T-helper 1 cell (primary cell): ENCODE data around the gene NAXD.
"Not testable (repeated sequence)": the region's sequence is repeated elsewhere in the genome, so short reads cannot be mapped to it uniquely, and the experiment has no call there.

Experiments
- DNase-seq, 5 donors: peaks; one replicate each; pipeline ENCODE4 v3.0.0-alpha.2; 2012 to 2020

The NAXD gene

DNA sequence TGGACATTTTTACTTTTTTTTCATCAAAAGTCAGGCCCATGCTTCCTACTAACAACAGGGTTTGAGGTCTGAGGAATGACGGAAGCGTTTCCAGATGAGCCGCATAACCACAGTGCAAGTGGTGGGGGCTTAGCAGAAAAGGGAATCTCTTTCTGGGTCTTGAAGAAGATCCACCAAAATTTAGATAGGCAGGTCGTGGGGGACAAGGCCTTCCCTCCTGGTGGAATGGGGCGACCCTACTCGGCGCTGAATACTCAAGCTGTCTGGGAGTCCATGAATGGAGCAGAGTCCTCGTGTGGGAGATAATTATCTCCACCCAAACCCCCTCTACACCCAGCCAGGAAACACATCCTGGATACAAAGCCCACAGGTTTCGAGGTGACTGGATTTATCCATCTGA is 53.7 kb downstream of the NAXD start:
- no peak for DNase-seq

DNA sequence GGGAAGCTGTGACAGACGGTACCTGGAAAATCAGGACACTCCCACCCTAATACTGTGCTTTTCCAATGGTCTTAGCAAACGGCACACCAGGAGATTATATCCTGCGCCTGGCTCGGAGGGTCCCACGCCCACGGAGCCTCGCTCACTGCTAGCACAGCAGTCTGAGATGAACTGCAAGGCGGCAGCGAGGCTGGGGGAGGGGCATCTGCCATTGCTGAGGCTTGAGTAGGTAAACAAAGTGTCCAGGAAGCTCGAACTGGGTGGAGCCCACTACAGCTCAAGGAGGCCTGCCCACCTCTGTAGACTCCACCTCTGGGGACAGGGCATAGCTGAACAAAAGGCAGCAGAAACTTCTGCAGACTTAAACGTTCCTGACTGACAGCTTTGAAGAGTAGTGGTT is 54.5 kb downstream of the NAXD start:
- DNase-seq: not testable (repeated sequence)

DNA sequence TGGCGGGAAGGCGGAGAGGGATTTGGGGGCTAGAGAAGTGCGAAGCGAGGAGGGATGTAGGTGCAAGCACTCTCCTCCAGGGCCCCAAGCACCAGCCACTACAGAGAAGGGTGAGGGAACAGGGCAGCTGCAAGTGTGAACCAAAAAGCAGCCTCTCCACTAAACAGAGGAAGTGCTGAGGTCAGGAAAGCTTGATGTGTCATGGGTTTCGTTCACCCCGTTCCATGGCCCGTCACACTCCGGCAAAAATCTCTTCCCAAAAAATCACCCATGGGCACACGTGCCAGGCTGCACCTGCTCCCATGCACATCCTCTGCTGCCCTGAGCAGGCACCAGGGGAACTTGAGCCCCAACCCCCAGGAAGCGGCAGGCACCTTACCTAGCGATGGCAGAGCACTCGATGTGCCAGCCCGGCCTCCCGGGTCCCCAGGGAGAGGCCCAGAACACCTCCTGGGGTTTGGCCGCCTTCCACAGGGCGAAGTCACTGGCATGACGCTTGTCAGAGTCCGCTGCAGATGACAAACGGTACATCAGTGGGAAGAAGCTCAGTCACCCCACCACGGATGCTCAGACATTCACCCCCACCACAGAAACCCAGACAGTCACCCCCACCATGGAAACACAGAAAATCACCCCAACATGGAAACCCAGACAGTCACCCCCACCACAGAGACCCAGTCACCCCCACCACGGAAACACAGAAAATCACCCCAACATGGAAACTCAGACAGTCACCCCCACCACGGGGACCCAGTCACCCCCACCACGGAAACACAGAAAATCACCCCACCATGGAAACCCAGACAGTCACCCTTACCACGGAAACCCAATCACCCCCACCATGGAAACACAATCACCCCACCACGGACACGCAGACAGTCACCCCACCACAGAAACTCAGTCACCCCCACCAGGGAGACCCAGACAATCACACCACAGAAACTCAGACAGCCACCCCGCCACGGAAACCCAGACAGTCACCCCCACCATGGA is 61.5 kb downstream of the NAXD start:
- DNase-seq: peak in 1 of 5 donors; percentile 40

DNA sequence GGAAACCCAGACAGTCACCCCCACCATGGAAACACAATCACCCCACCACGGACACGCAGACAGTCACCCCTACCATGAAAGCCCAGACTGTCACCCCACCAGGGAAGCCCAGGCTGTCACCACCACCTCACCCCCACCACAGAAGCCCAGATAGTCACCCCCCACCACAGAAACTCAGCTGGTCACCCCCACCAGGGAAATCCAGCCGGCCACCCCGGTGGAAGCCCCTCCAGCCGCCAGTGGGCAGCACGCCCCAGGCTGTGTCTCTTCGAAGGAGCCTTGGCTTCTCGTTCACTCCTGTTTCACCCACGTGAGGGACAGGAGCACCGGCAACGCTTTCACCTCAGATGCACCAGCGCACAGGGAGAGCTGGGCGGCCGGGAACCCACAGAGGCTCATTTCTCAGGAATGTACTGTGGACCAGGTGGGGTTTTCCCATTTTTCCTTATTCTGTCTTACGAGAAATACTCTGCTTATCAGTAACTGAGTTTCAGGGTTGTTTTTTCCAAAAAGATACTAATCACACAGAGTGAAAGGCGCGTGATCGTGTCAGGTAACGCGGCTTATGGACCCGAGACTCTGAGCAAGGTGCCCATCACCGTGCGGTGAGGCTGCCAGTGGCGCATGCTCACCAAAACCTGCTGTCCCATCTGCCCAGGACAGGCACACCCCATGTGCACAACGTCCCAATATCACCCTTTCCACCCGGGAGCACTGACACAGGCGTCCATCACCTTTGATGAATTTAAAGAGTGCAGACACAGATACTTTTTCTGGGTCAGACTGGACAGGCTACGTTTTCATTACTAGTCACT is 62.6 kb downstream of the NAXD start:
- DNase-seq: peak in 1 of 5 donors; percentile 19

DNA sequence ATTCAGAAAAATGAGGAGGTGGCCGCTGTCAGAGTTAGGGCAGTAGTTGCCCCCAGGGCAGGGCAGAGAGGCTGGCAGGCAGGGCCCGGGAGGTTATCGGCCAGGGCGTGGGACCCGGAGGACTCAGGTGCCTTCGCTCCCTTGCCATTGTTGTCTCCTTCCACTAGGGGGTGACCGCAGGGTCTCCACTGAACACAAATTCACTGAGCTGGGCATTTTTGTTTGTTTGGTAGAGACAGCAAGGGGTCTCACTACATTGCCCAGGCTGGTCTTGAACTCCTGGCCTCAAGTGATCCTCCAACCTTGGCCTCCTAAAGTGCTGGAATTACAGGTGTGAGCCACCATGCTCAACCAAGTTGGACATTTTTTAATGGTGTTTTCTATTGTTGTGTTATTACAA is 65.5 kb downstream of the NAXD start:
- DNase-seq: peak in 1 of 5 donors; percentile 11

DNA sequence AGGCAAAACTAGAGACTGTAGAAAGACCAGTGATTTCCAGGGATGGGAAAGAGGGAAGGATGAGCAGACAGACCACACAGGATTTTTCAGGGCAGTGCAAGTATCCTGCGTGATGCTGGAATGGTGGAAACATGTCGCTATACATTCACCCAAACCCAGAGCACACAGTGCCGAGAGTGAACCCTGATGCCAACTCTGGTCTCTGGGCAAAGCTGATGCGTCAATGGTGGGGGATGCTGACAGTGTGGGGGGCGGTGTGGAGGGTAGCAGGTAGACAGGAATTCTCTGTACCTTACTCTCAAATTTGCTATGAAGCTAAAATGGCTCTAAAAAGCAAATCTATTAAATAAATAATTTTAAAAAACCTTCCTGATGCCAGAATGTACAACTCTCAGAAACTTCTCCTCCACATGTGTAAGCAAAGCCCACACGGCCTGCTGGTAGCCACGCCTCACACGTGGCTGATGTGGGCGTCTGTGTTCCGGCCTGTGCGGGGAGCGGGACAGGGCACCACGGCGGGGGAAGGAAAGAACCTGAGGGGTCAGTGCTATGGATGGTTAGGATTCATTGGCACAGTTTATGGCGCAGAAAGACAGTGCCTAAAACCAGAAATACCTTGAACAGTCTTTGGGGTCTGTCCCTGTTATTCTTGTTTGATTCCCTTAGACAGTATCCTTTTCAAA is 66.7 kb downstream of the NAXD start:
- no peak for DNase-seq

DNA sequence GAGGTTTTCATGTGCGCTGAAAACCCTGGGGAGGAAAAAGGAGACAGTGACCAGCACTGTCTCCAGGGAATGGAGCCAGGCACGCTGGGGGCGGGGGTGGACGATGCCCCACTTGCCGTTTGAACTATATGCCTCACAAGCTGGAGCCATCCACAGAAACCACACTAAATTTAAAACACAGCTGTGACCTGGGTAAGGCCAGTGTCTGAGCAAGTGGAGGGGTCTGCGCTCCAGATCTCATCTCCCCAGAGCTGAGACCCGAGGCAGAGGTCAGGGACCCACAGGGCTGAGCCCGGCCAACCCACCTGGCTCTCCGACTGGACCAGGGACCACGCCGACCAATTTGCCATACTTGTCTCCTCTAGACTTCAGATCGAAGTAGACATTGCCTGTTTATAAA is 67.4 kb downstream of the NAXD start:
- DNase-seq: no peak

DNA sequence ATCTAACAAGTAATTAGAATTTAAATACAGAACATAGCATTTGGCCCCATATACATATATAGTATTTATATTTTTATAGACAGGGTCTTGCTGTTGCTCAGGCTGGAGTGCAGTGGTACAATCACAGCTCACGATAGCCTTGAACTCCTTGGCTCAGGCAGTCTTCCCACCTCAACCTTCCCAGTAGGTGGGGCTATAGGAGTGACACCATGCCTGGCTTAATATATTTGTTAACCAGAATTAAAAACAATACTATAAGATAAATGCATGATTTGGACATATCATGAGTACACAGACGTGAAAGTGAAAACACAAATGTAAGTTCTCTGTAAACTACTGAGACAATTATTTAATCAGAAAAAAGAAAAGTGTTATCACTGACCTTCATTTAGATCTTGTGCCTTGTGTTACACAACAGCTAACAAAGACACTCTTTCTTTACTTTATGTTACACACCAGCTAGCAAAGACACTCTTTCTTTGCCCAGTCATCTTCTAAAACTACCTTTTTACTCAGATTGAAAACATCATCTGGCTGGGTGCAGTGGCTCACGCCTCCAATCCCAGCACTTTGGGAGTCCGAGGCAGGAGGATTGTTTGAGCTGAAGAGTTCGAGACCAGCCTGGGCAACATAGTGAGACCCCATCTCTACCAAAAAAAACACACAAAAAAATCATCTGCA is 68.0 kb downstream of the NAXD start:
- peak in 1 of 5 donors; percentile 28 for DNase-seq

DNA sequence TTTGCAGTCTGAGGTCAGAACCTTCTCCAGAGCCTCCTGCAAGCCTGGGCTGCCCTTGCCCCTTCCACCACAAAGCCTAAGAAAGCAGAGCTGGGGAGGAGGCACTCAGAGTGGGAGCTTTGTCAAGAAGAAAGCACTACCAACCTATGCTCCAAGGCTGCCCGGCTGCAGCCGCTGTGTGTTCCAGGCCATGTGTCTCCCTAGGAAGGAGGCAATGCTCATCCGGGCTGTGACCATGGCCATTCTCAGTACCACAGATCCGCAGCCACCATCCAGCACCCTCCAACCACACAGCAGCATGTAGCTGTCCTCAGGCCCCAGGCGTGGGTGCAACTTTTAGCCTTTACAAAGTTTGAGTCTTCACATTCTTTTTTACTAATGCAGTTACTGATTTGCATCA is 68.6 kb downstream of the NAXD start:
- no peak for DNase-seq

DNA sequence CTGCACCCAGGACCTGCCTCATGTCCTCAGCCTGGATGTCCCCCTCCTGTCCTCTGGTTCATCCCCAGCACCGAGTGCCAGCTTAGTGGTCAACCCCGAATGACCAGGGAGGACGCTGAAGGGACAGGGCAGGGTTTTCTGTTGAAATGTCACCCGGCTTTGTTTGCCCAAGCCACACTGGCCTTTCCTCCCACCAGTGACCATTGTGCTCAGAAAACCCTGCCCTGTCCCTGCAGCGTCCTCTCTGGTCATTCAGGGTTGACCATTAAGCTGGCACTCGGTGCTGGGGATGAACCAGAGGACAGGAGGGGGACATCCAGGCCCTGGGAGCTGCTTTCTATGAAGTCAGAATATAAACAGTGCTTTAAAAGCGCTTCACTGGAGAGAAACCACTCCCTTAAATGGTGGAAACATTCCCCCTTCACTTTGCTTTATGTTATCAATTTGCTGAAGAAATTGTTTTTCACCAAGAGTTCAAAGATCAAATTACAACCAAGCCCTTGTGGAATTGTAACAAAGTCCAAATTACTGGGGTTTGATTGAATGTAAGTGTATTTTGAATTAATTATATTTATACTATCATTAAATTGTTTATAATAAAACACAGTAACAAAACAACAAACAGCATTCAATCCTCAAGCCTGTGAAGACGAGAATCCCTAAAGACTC is 69.2 kb downstream of the NAXD start:
- no peak for DNase-seq

DNA sequence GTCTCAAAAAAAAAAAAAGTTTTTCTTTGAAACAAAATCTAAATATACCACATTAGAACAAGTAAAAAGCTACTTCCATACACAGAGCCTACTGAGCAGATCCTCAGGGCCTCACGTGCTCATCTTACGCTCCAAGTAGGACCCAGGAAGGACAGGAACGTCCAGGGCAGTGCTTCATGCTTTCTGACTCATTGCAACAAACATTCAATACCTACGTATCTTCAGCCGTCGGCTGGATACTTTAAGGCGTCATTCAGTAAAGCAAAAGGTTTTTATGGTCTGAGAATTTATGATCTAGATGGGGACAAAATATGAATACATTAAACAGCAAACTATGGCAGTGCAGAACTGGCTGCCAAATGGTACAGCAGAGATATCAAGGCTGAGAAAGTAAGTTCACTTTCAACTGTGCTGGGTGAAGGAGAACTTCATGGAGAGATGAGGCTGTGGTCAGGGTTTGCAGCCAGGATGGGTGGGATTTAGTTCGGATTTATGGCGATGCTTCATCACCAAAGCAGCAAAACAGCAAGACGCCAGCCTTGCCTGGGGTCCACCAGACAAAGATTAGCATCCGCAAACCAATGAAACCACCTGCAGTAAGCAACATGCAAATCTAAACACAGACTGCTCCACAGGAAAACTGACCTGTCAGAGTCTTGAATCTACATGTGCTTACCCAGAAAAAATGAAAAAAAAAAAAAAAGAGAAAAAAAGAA is 70.1 kb downstream of the NAXD start:
- no peak for DNase-seq

DNA sequence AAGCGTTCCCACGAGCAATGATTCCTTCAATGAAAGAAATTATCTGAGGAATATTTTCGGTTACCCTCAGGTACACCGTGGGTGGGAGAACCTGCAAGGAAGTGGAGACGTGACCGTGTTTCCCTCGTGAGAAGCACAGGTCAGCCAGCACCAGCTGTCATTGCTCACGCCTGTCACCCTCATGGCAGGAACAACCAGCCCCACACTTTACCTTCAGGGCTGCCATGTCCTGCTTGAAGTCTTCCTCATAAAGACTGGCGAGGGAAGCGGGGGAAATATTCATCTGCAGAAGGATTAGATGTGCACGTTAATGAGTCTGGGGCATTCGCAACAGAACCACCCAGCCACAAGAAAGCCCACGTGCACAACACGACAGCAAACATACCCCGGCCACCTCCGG is 72.4 kb downstream of the NAXD start:
- DNase-seq: no peak

DNA sequence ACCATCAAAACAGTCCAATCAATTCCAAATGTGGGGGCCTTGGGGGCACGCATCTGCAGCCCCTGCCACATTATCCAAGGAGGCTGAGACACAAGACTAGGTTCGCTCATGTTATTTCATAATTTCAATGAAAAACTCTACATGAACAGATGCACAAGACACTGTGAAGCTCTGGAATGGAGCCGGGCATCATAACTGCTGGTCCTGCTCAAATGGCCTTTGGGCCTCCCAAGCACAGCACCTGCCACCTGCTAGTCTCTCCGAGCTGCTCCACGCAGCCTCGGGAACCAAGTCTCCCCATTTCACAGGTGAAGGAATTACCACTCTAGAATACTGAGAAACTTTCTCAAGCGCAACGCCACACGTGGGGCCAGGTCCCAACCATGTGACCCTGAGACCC is 73.7 kb downstream of the NAXD start:
- DNase-seq: no peak
